Neural cell (in vitro differentiated cells): ENCODE measurements around the gene TCTN3. TPM values are rescaled to one million over a fixed set of nuclear protein-coding genes. Genes with fewer than 3 reads are reported as not detected.
"Not testable (repeated sequence)": the region's sequence is repeated elsewhere in the genome, so short reads cannot be mapped to it uniquely, and the experiment has no call there.

ENCODE experiments used
- H2AFZ ChIP-seq: fragments of 200-600, 300-800 bp; sonication (generic), shearing (Covaris generic); 2 replicates; pipeline ENCODE4 v1.6.0; 2014; ENCODE audit warnings: low read depth, mild to moderate bottlenecking, antibody characterized with exemption, low read length, moderate library complexity
- H3F3A ChIP-seq: fragments of 200-600 bp; shearing (Covaris generic); 2 replicates; pipeline ENCODE4 v1.6.1; 2016; ENCODE audit warnings: mild to moderate bottlenecking, moderate library complexity, mixed read lengths, antibody characterized with exemption, low read length; ENCODE audit not compliant: insufficient read depth, poor library complexity, severe bottlenecking
- H3K27ac ChIP-seq: fragments of 200-600, 300-800 bp; sonication (generic), shearing (Covaris generic); 2 replicates; pipeline ENCODE4 v1.5.1; 2014; ENCODE audit warnings: mild to moderate bottlenecking, low read length, moderate library complexity
- H3K27me3 ChIP-seq: fragments of 300-800, 200-600 bp; sonication (generic), shearing (Covaris generic); 2 replicates; pipeline ENCODE4 v1.6.0; 2014; ENCODE audit warnings: mild to moderate bottlenecking, low read depth, low read length, moderate library complexity; ENCODE audit not compliant: insufficient read depth
- H3K36me3 ChIP-seq: fragments of 300-800, 200-600 bp; sonication (generic), shearing (Covaris generic); 2 replicates; pipeline ENCODE4 v1.5.1; 2014; ENCODE audit warnings: mild to moderate bottlenecking, antibody characterized with exemption, low read length, moderate library complexity; ENCODE audit not compliant: insufficient read depth
- H3K4me2 ChIP-seq: fragments of 300-800, 200-600 bp; sonication (generic), shearing (Covaris generic); 2 replicates; pipeline ENCODE4 v1.6.0; 2014; ENCODE audit warnings: mild to moderate bottlenecking, low read length
- H3K4me3 ChIP-seq: fragments of 300-800, 200-600 bp; sonication (generic), shearing (Covaris generic); 2 replicates; pipeline ENCODE4 v1.5.1; 2014; ENCODE audit warnings: mild to moderate bottlenecking, low read length, moderate library complexity
- H3K79me2 ChIP-seq: fragments of 200-600 bp; shearing (Covaris generic); replicated peaks from 2 replicates; pipeline ENCODE4 v1.6.0; 2014; ENCODE audit warnings: mild to moderate bottlenecking, low read length, moderate library complexity; ENCODE audit not compliant: insufficient read depth
- H3K9ac ChIP-seq: fragments of 300-800, 200-600 bp; sonication (generic), shearing (Covaris generic); 2 replicates; pipeline ENCODE4 v1.6.1; 2016; ENCODE audit warnings: mild to moderate bottlenecking, low read length, mixed read lengths
- H3K9me2 ChIP-seq: fragments of 200-600 bp; shearing (Covaris generic); 2 replicates; pipeline ENCODE4 v1.6.1; 2016; ENCODE audit warnings: mild to moderate bottlenecking, low read length, mixed read lengths; ENCODE audit not compliant: insufficient read depth
- H3K9me3 ChIP-seq: fragments of 200-600, 300-800 bp; sonication (generic), shearing (Covaris generic); 2 replicates; pipeline ENCODE4 v1.6.1; 2016; ENCODE audit warnings: mild to moderate bottlenecking, mixed run types, low read length, moderate library complexity, mixed read lengths
- H4K20me1 ChIP-seq: fragments of 200-600 bp; shearing (Covaris generic); 2 replicates; pipeline ENCODE4 v1.6.1; 2016; ENCODE audit warnings: mild to moderate bottlenecking, mixed run types; ENCODE audit not compliant: insufficient read depth
- CTCF ChIP-seq: fragments of 450-650 bp; IDR thresholded peaks from 2 replicates; pipeline ENCODE4 v1.5.1; 2014; ENCODE audit warnings: antibody characterized with exemption, mild to moderate bottlenecking, moderate library complexity; ENCODE audit not compliant: poor library complexity, severe bottlenecking
- EP300 ChIP-seq: fragments of 450-650 bp; conservative IDR thresholded peaks from 2 replicates; pipeline ENCODE4 v1.6.1; 2014; ENCODE audit warnings: antibody characterized with exemption, mild to moderate bottlenecking, moderate library complexity; ENCODE audit not compliant: poor library complexity, severe bottlenecking
- EZH2 ChIP-seq: fragments of 200-600, 300-800 bp; shearing (Covaris generic), sonication (generic); IDR thresholded peaks from 2 replicates; pipeline ENCODE4 v1.6.1; 2014; ENCODE audit warnings: antibody characterized with exemption, low read length, borderline replicate concordance, mild to moderate bottlenecking; ENCODE audit not compliant: insufficient read depth, poor library complexity, severe bottlenecking
- MXI1 ChIP-seq: fragments of 450-650 bp; conservative IDR thresholded peaks from 2 replicates; pipeline ENCODE4 v1.6.1; 2014; ENCODE audit warnings: antibody characterized with exemption, mild to moderate bottlenecking; ENCODE audit not compliant: poor library complexity, severe bottlenecking
- POLR2AphosphoS5 ChIP-seq: IDR thresholded peaks from 2 replicates; pipeline ENCODE4 v1.6.1; 2012
- RAD21 ChIP-seq: fragments of 450-650 bp; conservative IDR thresholded peaks from 2 replicates; pipeline ENCODE4 v1.6.1; 2014; ENCODE audit warnings: antibody characterized with exemption, mild to moderate bottlenecking, moderate library complexity
- REST ChIP-seq: IDR thresholded peaks from 2 replicates; pipeline ENCODE4 v1.6.1; 2012; ENCODE audit warnings: borderline replicate concordance
- SMC3 ChIP-seq: fragments of 450-650 bp; conservative IDR thresholded peaks from 2 replicates; pipeline ENCODE4 v1.6.1; 2014; ENCODE audit warnings: antibody characterized with exemption, mild to moderate bottlenecking, moderate library complexity; ENCODE audit not compliant: poor library complexity
- TAF1 ChIP-seq: IDR thresholded peaks from 2 replicates; pipeline ENCODE4 v1.6.1; 2012; ENCODE audit warnings: low read depth
- polyA plus RNA-seq: library from polyadenylated mRNA; depleted of rRNA; stranded (reverse); fragments of >200 nt; gene quantifications from 2 replicates; pipeline ENCODE4 v1.2.3, GENCODE V29; 2014

The TCTN3 gene
- polyA plus RNA-seq, 1 donor from 2014 or later = 22.2 TPM

- Histone ChIP-seq H4K20me1 (no peaks in the 10 kb centered on the region), H3K27me3 (no peaks in the 10 kb centered on the region), H3K36me3 (peaks cover 22% of the 10 kb centered on the region), H3K4me2 (no peak overlapping the region), H3F3A (no peaks in the 10 kb centered on the region), H2AFZ (no peak overlapping the region), H3K27ac (no peak overlapping the region), H3K4me3 (no peak overlapping the region), H3K9me3 (no peaks in the 10 kb centered on the region), H3K79me2 (no peaks in the 10 kb centered on the region), H3K9me2 (no peaks in the 10 kb centered on the region), H3K9ac (no peak overlapping the region)
- TF ChIP-seq POLR2AphosphoS5 (no peak), EP300 (no peak), SMC3 (no peak), RAD21 (no peak), CTCF (no peak), REST (no peak), MXI1 (no peak), TAF1 (no peak), EZH2 (no peak)
Observed at GRCh38 chr10:95628786-95629185, 64.9 kb downstream of the TCTN3 start.

- H3K4me3 ChIP-seq = no peak overlapping the region
- no peak overlapping the region for H2AFZ ChIP-seq
- H3K36me3 ChIP-seq = peaks cover 22% of the 10 kb centered on the region
- no peak for TF ChIP-seq TAF1
- TF ChIP-seq EZH2 = no peak
- TF ChIP-seq CTCF = no peak
- TF ChIP-seq EP300 = no peak
- no peak for TF ChIP-seq POLR2AphosphoS5
- no peak for TF ChIP-seq MXI1
- TF ChIP-seq RAD21 = no peak
- TF ChIP-seq REST = no peak
- no peak for TF ChIP-seq SMC3
- H3F3A ChIP-seq = no peaks in the 10 kb centered on the region
- H3K79me2 ChIP-seq = no peaks in the 10 kb centered on the region
- H3K27ac ChIP-seq = no peak overlapping the region
- no peaks in the 10 kb centered on the region for H3K27me3 ChIP-seq
- no peaks in the 10 kb centered on the region for H3K9me3 ChIP-seq
- no peak overlapping the region for H3K9ac ChIP-seq
- H4K20me1 ChIP-seq = no peaks in the 10 kb centered on the region
- no peak overlapping the region for H3K4me2 ChIP-seq
- no peaks in the 10 kb centered on the region for H3K9me2 ChIP-seq
Observed at GRCh38 chr10:95626500-95626899, 67.2 kb downstream of the TCTN3 start.

- not testable (repeated sequence) for H3K4me2 ChIP-seq, H3K9me3 ChIP-seq, H2AFZ ChIP-seq, H3K27me3 ChIP-seq, H4K20me1 ChIP-seq, H3K36me3 ChIP-seq, H3K27ac ChIP-seq, H3F3A ChIP-seq, H3K4me3 ChIP-seq, H3K9me2 ChIP-seq, H3K9ac ChIP-seq, H3K79me2 ChIP-seq
Observed at GRCh38 chr10:95620415-95620814, 73.3 kb downstream of the TCTN3 start.
